ENCODE data around the gene PSG3.
"Not testable (repeated sequence)": the region's sequence is repeated elsewhere in the genome, so short reads cannot be mapped to it uniquely, and the experiment has no call there.

DNA sequence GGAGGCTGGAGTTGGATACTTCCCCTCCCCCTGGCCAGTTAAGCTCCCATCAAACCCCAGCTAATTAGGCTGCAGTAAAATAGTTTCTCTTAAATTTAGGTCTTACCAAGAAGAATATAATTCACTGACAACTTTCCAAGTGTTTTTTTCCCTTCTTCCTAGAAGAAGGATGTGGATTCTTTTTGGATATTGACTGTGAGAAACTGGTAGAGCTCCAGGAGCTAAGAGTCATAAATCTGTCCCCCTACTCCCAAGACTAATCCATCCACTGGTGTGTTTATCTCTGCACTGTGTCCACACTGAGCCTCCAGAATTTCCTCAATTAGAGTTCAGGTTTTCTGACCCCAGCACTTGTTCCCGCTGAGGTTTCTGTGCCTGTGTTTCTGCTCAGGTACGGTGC lies 47.5 kb upstream of the PSG3 start:
- not testable (repeated sequence) for TF ChIP-seq POLR2A (IDR thresholded peaks at IDR 0.05)
- TF ChIP-seq, protein P1, sequence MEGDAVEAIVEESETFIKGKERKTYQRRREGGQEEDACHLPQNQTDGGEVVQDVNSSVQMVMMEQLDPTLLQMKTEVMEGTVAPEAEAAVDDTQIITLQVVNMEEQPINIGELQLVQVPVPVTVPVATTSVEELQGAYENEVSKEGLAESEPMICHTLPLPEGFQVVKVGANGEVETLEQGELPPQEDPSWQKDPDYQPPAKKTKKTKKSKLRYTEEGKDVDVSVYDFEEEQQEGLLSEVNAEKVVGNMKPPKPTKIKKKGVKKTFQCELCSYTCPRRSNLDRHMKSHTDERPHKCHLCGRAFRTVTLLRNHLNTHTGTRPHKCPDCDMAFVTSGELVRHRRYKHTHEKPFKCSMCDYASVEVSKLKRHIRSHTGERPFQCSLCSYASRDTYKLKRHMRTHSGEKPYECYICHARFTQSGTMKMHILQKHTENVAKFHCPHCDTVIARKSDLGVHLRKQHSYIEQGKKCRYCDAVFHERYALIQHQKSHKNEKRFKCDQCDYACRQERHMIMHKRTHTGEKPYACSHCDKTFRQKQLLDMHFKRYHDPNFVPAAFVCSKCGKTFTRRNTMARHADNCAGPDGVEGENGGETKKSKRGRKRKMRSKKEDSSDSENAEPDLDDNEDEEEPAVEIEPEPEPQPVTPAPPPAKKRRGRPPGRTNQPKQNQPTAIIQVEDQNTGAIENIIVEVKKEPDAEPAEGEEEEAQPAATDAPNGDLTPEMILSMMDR (IDR thresholded peaks at IDR 0.05 in 8 of 11, conservative IDR thresholded peaks at IDR 0.05 in 3 of 11): not testable (repeated sequence)

All from spleen (tissue), 7 donors.